Activated CD4-positive, alpha-beta T cell treated with anti-CD3 and anti-CD28 coated beads, Interleukin-2, amount 50 U/mL, for 1 hour (primary cell): ENCODE data around the gene AHDC1.
"Not testable (repeated sequence)": the region's sequence is repeated elsewhere in the genome, so short reads cannot be mapped to it uniquely, and the experiment has no call there.

Experiments
- DNase-seq: peaks from one replicate; pipeline ENCODE4 v3.0.0-alpha.2; 2020

AHDC1 gene

GRCh38 chr1:27633640-27634176 is 29.8 kb upstream of the AHDC1 start:
- DNase-seq, result no peak

- no peak for DNase-seq
These were observed 29.3 kb upstream of the AHDC1 start for GRCh38 chr1:27633298-27633610.

- DNase-seq, result peak; percentile 49
These were observed 28.7 kb upstream of the AHDC1 start for GRCh38 chr1:27632387-27633297.

DNA sequence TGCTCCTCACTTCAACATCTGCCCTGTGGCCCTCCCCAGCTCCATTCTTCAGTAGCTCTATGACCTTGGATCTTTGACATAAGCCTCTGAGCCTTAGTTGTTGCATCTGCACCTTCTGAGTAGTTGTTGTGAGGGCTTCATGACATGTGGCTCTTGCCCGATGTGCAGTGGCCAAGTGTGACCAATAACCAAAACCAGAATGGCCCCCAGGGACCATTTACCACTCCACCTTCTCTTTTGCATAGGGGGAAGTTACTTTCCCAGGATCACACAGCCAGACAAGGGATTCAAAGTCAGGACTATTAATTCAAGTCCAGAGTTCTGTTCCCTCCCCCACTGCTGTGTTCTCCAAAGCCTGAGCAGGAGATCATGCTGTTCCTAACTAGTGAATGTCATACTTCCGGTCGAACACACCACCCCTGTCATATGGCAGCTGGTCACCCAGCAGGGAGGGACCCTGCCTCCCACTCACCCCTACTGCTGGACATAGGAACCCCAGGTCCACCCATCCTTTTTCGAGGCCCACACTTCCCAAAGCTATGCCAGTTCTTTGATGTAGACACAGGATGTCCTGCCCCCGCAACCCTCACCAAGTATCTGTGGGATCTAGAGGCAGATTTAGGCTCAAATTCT is 27.0 kb upstream of the AHDC1 start:
- DNase-seq, result no peak

DNA sequence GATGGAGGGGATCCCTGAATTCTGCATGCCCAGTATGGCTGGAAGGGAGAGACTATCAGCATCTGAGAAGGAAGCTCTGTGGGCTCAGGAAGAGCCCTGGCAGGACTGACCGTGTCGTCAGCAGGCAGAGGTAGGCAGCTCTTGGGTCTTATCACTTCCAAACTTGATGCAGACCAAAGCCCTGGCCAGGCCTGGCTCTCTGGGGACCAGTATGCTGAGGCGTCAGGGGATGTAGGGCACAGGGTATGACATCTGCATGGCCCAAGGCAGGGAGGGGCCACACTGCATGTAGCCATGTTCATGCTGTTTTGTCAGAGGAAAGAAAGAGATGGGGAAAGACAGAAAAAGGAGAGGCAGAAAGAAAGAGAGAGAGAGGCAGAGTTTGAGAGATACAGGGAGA is 24.8 kb upstream of the AHDC1 start:
- DNase-seq, result no peak

GRCh38 chr1:27627733-27628132 is 23.8 kb upstream of the AHDC1 start:
- DNase-seq, result not testable (repeated sequence)

DNA sequence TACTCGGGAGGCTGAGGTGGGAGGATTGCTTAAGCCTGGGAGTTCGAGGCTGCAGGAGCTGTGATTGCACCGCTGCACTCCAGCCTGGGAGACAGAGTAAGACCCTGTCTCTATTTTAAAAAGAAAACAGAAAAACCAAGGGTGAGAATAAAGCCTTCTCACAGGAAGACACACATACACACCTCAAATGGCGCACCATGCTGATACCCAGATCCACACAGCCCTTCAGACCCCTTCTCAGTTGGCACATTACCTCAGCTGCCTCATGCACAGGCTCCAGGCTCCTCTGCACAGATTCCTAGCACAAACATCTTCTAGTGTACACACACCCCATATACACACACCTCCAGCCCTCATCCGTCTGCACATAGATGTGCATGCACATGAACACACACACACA is 23.1 kb upstream of the AHDC1 start:
- no peak for DNase-seq

DNA sequence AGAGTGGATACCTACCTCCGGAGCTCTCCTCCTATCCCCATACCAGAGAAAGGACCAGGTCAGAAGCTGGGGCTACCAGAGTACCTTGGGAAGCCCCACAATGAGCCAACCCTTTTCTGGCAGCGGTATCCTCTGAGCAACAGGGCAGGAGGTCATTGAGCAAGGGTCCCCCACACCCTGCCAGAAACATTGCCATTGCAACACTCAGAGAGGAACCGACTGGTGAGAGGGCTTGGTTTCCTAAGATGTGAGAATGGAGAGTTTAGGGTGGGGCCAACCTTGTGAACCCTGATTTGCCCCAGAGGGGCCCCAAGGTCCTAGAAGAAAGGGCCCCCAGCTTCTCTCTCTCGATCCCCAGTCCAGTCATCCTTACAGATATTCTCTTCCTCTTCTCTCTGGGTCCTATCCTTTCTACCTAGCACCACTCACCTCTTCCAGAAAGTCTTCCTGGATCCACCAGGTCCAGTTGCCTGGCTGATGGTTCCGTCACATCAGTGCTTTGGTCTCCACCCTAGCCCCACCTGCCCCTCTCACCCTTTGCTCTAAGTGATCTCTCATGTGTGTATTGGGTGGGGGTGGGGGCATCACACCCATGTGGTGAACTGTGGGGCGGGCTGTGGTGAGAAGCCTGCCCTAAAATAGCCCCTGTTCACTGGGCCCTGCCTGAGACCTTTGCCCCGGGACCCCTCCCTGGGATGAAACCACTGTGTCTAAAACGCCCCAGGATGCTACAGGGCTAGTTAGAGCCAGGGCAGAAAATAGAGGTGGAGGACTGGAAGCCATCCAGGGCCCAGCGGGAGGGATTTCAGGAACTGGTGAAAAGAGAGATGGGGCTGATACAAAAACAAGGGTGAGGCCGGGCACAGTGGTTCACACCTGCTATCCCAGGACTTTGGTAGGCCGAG is 22.3 kb upstream of the AHDC1 start:
- DNase-seq, result no peak

DNA sequence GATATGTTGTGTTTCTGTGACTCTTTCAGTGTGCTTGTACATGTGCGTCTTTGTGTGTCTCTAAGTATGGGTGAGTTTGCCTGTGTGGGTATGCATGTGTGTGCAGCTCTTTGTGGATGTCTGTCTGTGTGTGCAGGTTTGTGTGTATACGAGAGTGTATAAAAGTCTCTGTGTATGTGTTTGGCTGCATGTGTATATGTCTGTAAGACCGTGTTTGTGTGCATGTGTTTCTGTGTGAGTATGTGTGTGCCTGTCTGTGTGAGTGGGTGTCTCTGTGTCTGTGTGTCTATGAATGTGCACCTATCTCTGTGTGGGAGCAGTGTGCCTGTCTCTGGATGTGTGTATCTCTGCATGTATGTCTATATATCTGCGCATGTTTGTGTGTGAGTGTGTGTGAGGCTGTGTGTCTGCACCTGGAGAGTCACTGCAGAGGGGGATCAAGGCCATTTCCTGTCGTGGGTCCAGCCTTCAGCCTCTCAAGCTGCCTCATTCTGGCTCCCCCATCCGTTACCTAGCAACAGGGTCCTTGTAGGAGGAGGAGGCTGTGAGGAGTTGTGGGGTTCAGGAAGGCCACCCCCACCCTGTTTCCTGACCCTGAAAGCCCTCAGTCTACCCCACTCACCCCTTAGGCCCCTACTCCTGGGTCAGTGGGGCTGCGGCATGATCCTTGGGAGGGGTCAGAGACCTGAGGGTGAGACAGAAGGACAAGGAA is 20.7 kb upstream of the AHDC1 start:
- no peak for DNase-seq

DNA sequence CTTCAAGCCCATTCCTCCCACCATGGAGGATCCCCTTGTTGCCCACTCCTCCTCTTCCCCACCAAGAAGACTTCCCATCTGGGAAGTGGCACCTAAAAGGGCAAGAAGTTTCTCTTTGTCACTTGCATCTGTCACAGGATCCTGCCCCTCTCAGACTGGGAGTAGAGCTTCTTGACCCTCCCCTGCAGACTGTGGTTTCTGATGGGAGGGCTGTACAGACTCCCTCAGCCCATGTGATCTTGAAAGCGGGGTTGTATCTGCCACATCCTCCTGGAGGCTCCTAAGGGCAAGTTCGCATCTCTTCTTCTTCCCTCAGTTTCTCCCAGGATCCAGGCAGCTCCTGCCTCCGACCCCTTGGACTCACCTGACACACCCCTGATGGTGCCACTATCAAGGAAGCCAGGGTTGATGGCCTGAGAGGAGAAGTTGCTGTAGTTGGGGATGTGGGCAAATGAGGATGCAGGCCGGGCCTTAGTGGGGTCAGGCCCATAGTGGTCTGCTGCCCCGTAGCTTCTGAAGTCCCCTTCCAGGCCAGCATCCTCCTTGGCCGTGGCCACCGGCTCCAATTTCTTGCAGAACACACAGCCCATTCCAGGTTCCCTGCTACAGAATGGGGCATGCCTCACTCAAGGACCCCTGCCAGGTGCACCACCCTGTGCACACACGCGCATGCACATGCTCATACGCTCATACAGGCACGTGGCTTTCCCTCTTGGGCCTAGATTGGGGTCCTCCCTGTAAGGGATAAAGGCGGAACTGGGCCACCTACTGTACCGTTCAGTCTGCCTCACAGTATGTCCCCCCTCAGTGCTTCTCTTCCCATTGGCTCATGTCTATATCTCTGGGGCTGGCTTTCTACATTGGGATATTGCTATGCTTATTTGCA is 19.6 kb upstream of the AHDC1 start:
- DNase-seq, result no peak

GRCh38 chr1:27622828-27623227 is 18.9 kb upstream of the AHDC1 start:
- no peak for DNase-seq

GRCh38 chr1:27621051-27621920 is 17.3 kb upstream of the AHDC1 start:
- DNase-seq, result no peak

GRCh38 chr1:27619782-27620438 is 16.0 kb upstream of the AHDC1 start:
- not testable (repeated sequence) for DNase-seq

DNA sequence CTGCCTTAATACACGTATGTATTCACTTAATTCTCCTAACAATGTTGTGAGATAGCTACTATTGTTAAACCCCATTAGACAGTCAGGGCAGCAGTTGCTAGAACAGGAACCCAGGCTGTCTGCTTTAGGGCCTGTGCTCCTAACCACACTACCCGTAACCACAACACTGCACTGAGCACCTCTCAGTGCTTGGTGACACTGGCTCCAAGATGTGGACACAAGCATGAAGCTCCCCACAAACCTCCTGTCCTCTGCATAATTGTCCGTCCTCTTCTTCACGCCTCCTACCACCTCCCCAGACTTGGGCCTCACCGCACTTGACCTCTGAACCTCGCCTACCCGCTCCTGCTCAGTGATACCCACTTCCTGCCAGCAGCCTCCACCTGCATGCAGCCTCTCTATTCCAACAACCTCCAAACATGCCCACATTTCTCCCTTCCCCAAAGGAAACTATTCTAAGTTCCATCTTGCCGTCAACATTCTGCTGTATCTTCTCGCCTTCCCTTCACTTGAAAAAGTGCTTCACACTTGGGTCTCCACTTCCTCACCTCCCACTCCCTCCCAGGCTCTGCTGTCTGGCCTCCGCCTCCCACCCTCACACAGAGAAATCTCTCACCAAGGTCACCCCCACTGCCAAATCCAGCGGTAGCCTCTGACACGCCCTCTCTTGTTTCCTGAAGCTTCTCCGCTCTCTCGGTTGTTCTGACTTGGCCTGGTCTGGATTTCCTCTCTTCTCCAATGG is 14.6 kb upstream of the AHDC1 start:
- DNase-seq, result peak; percentile 47

DNA sequence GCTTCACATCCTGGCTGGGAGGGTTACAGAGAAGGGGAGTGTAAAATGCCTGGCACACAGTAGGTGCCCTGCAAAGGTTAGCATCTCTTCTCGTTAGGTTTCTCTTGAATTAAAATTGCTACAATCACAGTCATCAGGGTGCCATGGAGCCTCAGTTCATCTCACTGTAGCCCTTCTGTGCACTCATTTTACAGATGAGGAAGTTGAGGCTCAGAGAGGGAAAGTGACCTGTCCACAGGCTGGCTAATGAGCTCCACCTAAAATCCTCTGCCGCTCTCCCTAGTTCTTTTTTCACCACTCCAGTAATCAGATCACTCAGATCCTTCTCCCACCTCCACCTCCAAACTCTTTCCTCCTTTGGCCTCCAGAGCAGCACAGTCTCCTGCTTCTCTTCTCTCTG is 13.5 kb upstream of the AHDC1 start:
- no peak for DNase-seq

- DNase-seq, result no peak
These were observed 12.5 kb upstream of the AHDC1 start for GRCh38 chr1:27616441-27616840.

- no peak for DNase-seq
These were observed 11.6 kb upstream of the AHDC1 start for GRCh38 chr1:27615346-27616192.
